HUES64 (cell line): ENCODE results near the gene ADGRD2.

Experiments
- H3K27ac ChIP-seq: 2 replicates; pipeline ENCODE4 v1.7.0; 2013; ENCODE audit warnings: low read depth, low read length, inconsistent platforms
- H3K27me3 ChIP-seq: 2 replicates; pipeline ENCODE4 v1.6.1; 2013; ENCODE audit warnings: mild to moderate bottlenecking, low read length; ENCODE audit not compliant: insufficient read depth
- H3K36me3 ChIP-seq: 2 replicates; pipeline ENCODE4 v1.6.1; 2013; ENCODE audit warnings: mild to moderate bottlenecking, low read length; ENCODE audit not compliant: insufficient read depth
- H3K4me1 ChIP-seq: 2 replicates; pipeline ENCODE4 v1.6.1; 2013; ENCODE audit warnings: mild to moderate bottlenecking, low read length, moderate library complexity; ENCODE audit not compliant: insufficient read depth
- H3K4me3 ChIP-seq: 2 replicates; pipeline ENCODE4 v1.5.1; 2013; ENCODE audit warnings: mild to moderate bottlenecking, low read length, moderate library complexity
- H3K9ac ChIP-seq: 2 replicates; pipeline ENCODE4 v1.6.1; 2013; ENCODE audit warnings: mild to moderate bottlenecking, low read depth, low read length
- H3K9me3 ChIP-seq: 2 replicates; pipeline ENCODE4 v1.6.1; 2013; ENCODE audit warnings: low read depth, low read length; ENCODE audit not compliant: insufficient read depth
- WGBS: fragments of 150-250, 120-280 bp; methylation state at CpG from one replicate; pipeline ENCODE4 v1.1.7; 2013; ENCODE audit warnings: missing lambda C conversion rate; 5-methylcytosine and 5-hydroxymethylcytosine counted together

The ADGRD2 gene

GRCh38 chr9:124507880-124508423 lies 57.7 kb downstream of the ADGRD2 start:
- no peak overlapping the region for H3K9ac ChIP-seq
- no peaks in the 10 kb centered on the region for H3K9me3 ChIP-seq
- no peaks in the 10 kb centered on the region for H3K36me3 ChIP-seq
- H3K27me3 ChIP-seq, result peaks cover 40% of the 10 kb centered on the region
- H3K4me3 ChIP-seq, result no peak overlapping the region
- H3K27ac ChIP-seq, result no peak overlapping the region
- WGBS, result 93% methylated on average over 11 of the region's 11 CpGs
- peaks cover 3% of the 10 kb centered on the region; the same call in 1 of the 2 replicates for H3K4me1 ChIP-seq

- Histone ChIP-seq H3K27me3 (peaks cover 12% of the 10 kb centered on the region), H3K9ac (no peak overlapping the region), H3K27ac (no peak overlapping the region), H3K4me3 (no peak overlapping the region), H3K4me1 (no peaks in the 10 kb centered on the region; the same call in 1 of the 2 replicates), H3K9me3 (no peaks in the 10 kb centered on the region), H3K36me3 (no peaks in the 10 kb centered on the region)
- WGBS, result 91% methylated on average over 8 of the region's 9 CpGs
Measured at GRCh38 chr9:124510650-124511425, 60.6 kb downstream of the ADGRD2 start.

- Histone ChIP-seq H3K9ac (no peak overlapping the region), H3K9me3 (no peaks in the 10 kb centered on the region), H3K4me3 (no peak overlapping the region), H3K27me3 (peaks cover 6% of the 10 kb centered on the region; the same call in 1 of the 2 replicates), H3K36me3 (no peaks in the 10 kb centered on the region), H3K27ac (no peak overlapping the region), H3K4me1 (no peaks in the 10 kb centered on the region; the same call in 1 of the 2 replicates)
- 64% methylated on average over 5 of the region's 6 CpGs for WGBS
Measured at GRCh38 chr9:124511426-124511840, 61.2 kb downstream of the ADGRD2 start.

DNA sequence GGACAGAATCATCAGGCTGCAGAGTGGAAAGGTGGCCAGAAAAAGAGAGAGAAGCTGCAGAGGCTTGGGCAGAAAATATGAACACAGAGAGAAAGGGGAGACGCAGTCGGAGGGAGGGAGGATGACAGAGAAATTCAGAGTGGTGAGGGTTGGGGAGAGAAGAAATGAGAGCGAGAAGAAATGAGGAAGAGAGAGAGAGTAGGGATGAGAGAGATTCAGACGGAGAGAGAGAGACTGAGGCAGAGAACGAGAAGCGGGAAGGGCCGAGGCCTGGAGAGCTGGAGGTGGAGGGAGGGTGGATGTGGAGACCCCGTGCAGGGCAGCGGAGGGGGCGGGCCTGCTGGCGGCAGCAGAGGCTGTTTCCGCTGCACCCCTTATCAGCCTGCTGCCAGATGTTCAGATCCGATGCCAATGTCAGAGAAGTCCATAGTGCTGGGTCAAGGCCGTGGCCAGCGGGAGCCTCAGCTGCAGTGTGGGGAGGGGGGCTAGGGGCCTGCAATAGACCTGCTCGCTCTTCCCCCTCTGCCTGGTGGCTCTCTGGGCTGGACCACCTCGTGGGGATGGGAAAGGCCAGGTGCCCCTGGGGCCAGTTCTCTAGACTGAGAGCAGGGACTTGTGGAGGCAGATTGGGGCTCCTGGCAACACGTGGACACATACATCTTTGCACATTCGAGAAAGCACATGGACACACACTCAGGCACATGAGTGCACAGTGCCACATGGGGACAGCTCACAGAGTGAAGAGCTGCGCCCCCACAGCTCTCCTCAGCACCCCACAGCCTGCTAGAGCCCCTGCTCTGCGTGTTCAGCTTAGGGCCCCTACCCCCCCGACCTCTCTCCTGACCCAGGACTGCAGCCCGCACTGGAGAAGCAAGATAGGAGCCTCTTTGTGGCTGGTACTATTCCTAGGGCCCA lies 61.9 kb downstream of the ADGRD2 start:
- H3K4me3 ChIP-seq, result no peak overlapping the region
- H3K27me3 ChIP-seq, result no peaks in the 10 kb centered on the region
- H3K36me3 ChIP-seq, result no peaks in the 10 kb centered on the region
- no peaks in the 10 kb centered on the region; the same call in 1 of the 2 replicates for H3K4me1 ChIP-seq
- no peaks in the 10 kb centered on the region for H3K9me3 ChIP-seq
- WGBS, result 77% methylated on average over 23 of the region's 23 CpGs
- no peak overlapping the region for H3K27ac ChIP-seq
- no peak overlapping the region for H3K9ac ChIP-seq

- no peak overlapping the region for H3K4me3 ChIP-seq
- H3K27ac ChIP-seq, result no peak overlapping the region
- no peaks in the 10 kb centered on the region for H3K9me3 ChIP-seq
- no peaks in the 10 kb centered on the region; the same call in 1 of the 2 replicates for H3K4me1 ChIP-seq
- H3K36me3 ChIP-seq, result no peaks in the 10 kb centered on the region
- H3K27me3 ChIP-seq, result no peaks in the 10 kb centered on the region
- 90% methylated on average over 9 of the region's 9 CpGs for WGBS
- H3K9ac ChIP-seq, result no peak overlapping the region
Measured at GRCh38 chr9:124512806-124513204, 62.6 kb downstream of the ADGRD2 start.

GRCh38 chr9:124513376-124513994 lies 63.2 kb downstream of the ADGRD2 start:
- Histone ChIP-seq H3K27me3 (no peaks in the 10 kb centered on the region), H3K36me3 (no peaks in the 10 kb centered on the region), H3K9ac (no peak overlapping the region), H3K27ac (no peak overlapping the region), H3K9me3 (no peaks in the 10 kb centered on the region), H3K4me3 (no peak overlapping the region), H3K4me1 (no peaks in the 10 kb centered on the region; the same call in 1 of the 2 replicates)
- 90% methylated on average over 5 of the region's 5 CpGs for WGBS

GRCh38 chr9:124514125-124514524 lies 63.9 kb downstream of the ADGRD2 start:
- Histone ChIP-seq H3K9ac (no peak overlapping the region), H3K27ac (no peak overlapping the region), H3K4me3 (no peak overlapping the region), H3K36me3 (peaks cover 3% of the 10 kb centered on the region; the same call in 1 of the 2 replicates), H3K27me3 (no peaks in the 10 kb centered on the region), H3K9me3 (no peaks in the 10 kb centered on the region), H3K4me1 (no peaks in the 10 kb centered on the region; the same call in 1 of the 2 replicates)
- WGBS, result 91% methylated on average over 4 of the region's 4 CpGs

DNA sequence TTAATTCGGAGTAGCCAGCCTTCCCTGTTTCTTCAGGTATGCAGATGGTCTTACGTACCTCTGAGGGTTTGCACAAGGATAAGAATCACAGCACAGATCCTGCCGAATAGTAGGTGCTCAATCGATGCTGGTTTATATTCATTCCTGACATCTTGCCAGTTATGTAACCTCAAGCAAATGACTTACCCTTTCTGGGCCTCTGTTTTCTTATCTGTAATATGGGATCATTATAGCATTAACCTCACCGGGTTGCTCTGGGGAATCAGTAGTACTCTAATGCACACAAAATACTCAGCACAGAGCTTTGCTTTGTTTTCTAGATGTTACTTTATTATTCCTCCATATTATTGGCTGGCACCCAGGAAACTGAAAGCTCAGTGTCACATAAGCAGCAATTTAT lies 64.6 kb downstream of the ADGRD2 start:
- no peak overlapping the region for H3K9ac ChIP-seq
- H3K36me3 ChIP-seq, result peaks cover 8% of the 10 kb centered on the region
- H3K4me1 ChIP-seq, result no peaks in the 10 kb centered on the region; the same call in 1 of the 2 replicates
- H3K4me3 ChIP-seq, result no peak overlapping the region
- H3K27me3 ChIP-seq, result no peaks in the 10 kb centered on the region
- H3K27ac ChIP-seq, result no peak overlapping the region
- no peaks in the 10 kb centered on the region for H3K9me3 ChIP-seq
- 92% methylated on average over 5 of the region's 5 CpGs for WGBS

GRCh38 chr9:124517600-124517999 lies 67.3 kb downstream of the ADGRD2 start:
- Histone ChIP-seq H3K4me3 (no peak overlapping the region), H3K9ac (no peak overlapping the region), H3K27me3 (no peaks in the 10 kb centered on the region), H3K4me1 (no peaks in the 10 kb centered on the region; the same call in 1 of the 2 replicates), H3K27ac (no peak overlapping the region), H3K9me3 (no peaks in the 10 kb centered on the region), H3K36me3 (peaks cover 33% of the 10 kb centered on the region)
- WGBS, result 90% methylated on average over 3 of the region's 5 CpGs

- no peaks in the 10 kb centered on the region for H3K9me3 ChIP-seq
Measured at GRCh38 chr9:124518116-124518515, 67.9 kb downstream of the ADGRD2 start.

More at GRCh38 chr9:124518116-124518515, 67.9 kb downstream of the ADGRD2 start:
- no peaks in the 10 kb centered on the region for H3K27me3 ChIP-seq
- no peak overlapping the region for H3K27ac ChIP-seq
- H3K9ac ChIP-seq, result no peak overlapping the region
- H3K4me1 ChIP-seq, result no peaks in the 10 kb centered on the region; the same call in 1 of the 2 replicates
- H3K36me3 ChIP-seq, result peaks cover 33% of the 10 kb centered on the region
- 92% methylated on average over 7 of the region's 7 CpGs for WGBS
- H3K4me3 ChIP-seq, result no peak overlapping the region
